Measurements from ENCODE around the gene RAI1. TPM values are rescaled to one million over a fixed set of nuclear protein-coding genes. Genes with fewer than 3 reads are reported as not detected.
A peak's percentile ranks its signal among the peaks of the same experiment; 100 is the strongest.

RAI1 gene
- total and polyA plus RNA-seq, 2 of the 8 experiments (the other 6 are each of a cell fraction or from before 2014, with no cell fraction given) = 0.39 to 1.2 TPM

- TF ChIP-seq CBX5 (IDR thresholded peaks at IDR 0.05; ENCODE audit: low read depth, low read length) (no peak), SIX5 (IDR thresholded peaks at IDR 0.05; ENCODE audit: low read depth, low read length) (no peak), GABPA (IDR thresholded peaks at IDR 0.05; ENCODE audit: borderline replicate concordance, insufficient read depth, low read length) (no peak), POLR2A (IDR thresholded peaks at IDR 0.05; ENCODE audit: control extremely low read depth in 1 of 2, low read depth in 2 of 2, low read length in 2 of 2) (peak in 1 of 2 experiments; percentile 85; a peak in 1 of 3 replicates)
Measured at GRCh38 chr17:17837966-17838962, 157.0 kb downstream of the RAI1 start (continued).

Data from H1 (cell line).